ENCODE results near the gene LRIG3. TPM values are rescaled to one million over a fixed set of nuclear protein-coding genes. Genes with fewer than 3 reads are reported as not detected.

LRIG3 gene
- total RNA-seq, 4 donors from 2014 or later, result 43.0 to 115 (median 107) TPM

GRCh38 chr12:58942345-58942744 is 22.0 kb upstream of the LRIG3 start:
- 72 to 73% methylated on average over 2 of the region's 2 CpGs for WGBS, 2 donors (ENCODE audit: low coverage in 1 of 2)
- Histone ChIP-seq H3K4me3 (no peak overlapping the region), H3K9me3 (no peaks in the 10 kb centered on the region), H3K4me1 (peaks cover 0 to 16% (median 6%) of the 10 kb centered on the region in 4 donors), H3K27ac (peak overlapping the region in 3 of 4 donors; percentile 13 to 49 (median 23)), H3K36me3 (no peaks in the 10 kb centered on the region), H3K27me3 (no peaks in the 10 kb centered on the region)
- TF ChIP-seq POLR2A (IDR thresholded peaks at IDR 0.05), result no peak
- no peak for TF ChIP-seq EP300 (IDR thresholded peaks at IDR 0.05; ENCODE audit: low read depth)
- no peak for TF ChIP-seq CTCF (IDR thresholded peaks at IDR 0.05)
- no peak for TF ChIP-seq POLR2AphosphoS5 (IDR thresholded peaks at IDR 0.05)
- in situ Hi-C loops (cut with MboI; ENCODE audit: low pct_ligation_motif_present in 1 of 4, low pct_unique_long_range_greater_than_20kb in 1 of 4, low sequenced_read_pairs in 3 of 4), result no loop called here
- DNase-seq, result no peak
- intact Hi-C loops (cut with DNase I; ENCODE audit: low total_unique reads), result no loop called here

GRCh38 chr12:58939399-58940100 is 19.2 kb upstream of the LRIG3 start:
- DNase-seq, result no peak
- intact Hi-C loops (cut with DNase I; ENCODE audit: low total_unique reads) (no loop called here), in situ Hi-C loops (cut with MboI; ENCODE audit: low pct_ligation_motif_present in 1 of 4, low pct_unique_long_range_greater_than_20kb in 1 of 4, low sequenced_read_pairs in 3 of 4) (no loop called here)
- Histone ChIP-seq H3K4me1 (peaks cover 0 to 16% (median 6%) of the 10 kb centered on the region in 4 donors), H3K27ac (peak overlapping the region in 3 of 4 donors; percentile 17 to 46 (median 19)), H3K9me3 (no peaks in the 10 kb centered on the region), H3K27me3 (no peaks in the 10 kb centered on the region), H3K4me3 (no peak overlapping the region), H3K36me3 (no peaks in the 10 kb centered on the region)
- WGBS, 2 donors (ENCODE audit: low coverage in 1 of 2), result 40 to 55% methylated on average over 2 to 6 of the region's 6 CpGs
- TF ChIP-seq POLR2AphosphoS5 (IDR thresholded peaks at IDR 0.05) (peak in 1 of 3 donors; percentile 76), EP300 (IDR thresholded peaks at IDR 0.05; ENCODE audit: low read depth) (no peak), POLR2A (IDR thresholded peaks at IDR 0.05) (peak; percentile 66), CTCF (IDR thresholded peaks at IDR 0.05) (no peak)

- in situ Hi-C loops (cut with MboI; ENCODE audit: low pct_ligation_motif_present in 1 of 4, low pct_unique_long_range_greater_than_20kb in 1 of 4, low sequenced_read_pairs in 3 of 4), result no loop called here
- H3K27me3 ChIP-seq, result no peaks in the 10 kb centered on the region
- no peak for DNase-seq
- H3K9me3 ChIP-seq, result no peaks in the 10 kb centered on the region
- WGBS, 2 donors (ENCODE audit: low coverage in 1 of 2), result 65 to 70% methylated on average over 2 of the region's 2 CpGs
- peaks cover 0 to 16% (median 6%) of the 10 kb centered on the region in 4 donors for H3K4me1 ChIP-seq
- no peaks in the 10 kb centered on the region for H3K36me3 ChIP-seq
- H3K27ac ChIP-seq, result no peak overlapping the region
- H3K4me3 ChIP-seq, result no peak overlapping the region
- TF ChIP-seq POLR2AphosphoS5 (IDR thresholded peaks at IDR 0.05) (no peak), EP300 (IDR thresholded peaks at IDR 0.05; ENCODE audit: low read depth) (no peak), POLR2A (IDR thresholded peaks at IDR 0.05) (no peak), CTCF (IDR thresholded peaks at IDR 0.05) (no peak)
- intact Hi-C loops (cut with DNase I; ENCODE audit: low total_unique reads), result no loop called here
Observed at GRCh38 chr12:58938440-58938839, 18.1 kb upstream of the LRIG3 start.

- no peak for DNase-seq
- Histone ChIP-seq H3K27me3 (no peaks in the 10 kb centered on the region), H3K36me3 (no peaks in the 10 kb centered on the region), H3K9me3 (no peaks in the 10 kb centered on the region), H3K27ac (no peak overlapping the region), H3K4me3 (no peak overlapping the region), H3K4me1 (peaks cover 0 to 4% (median 0%) of the 10 kb centered on the region in 4 donors)
- in situ Hi-C loops (cut with MboI; ENCODE audit: low pct_ligation_motif_present in 1 of 4, low pct_unique_long_range_greater_than_20kb in 1 of 4, low sequenced_read_pairs in 3 of 4), result no loop called here
- intact Hi-C loops (cut with DNase I; ENCODE audit: low total_unique reads), result no loop called here
- 68 to 70% methylated on average over 2 to 3 of the region's 3 CpGs for WGBS, 2 donors (ENCODE audit: low coverage in 1 of 2)
- no peak for TF ChIP-seq POLR2AphosphoS5 (IDR thresholded peaks at IDR 0.05)
- no peak for TF ChIP-seq EP300 (IDR thresholded peaks at IDR 0.05; ENCODE audit: low read depth)
- TF ChIP-seq POLR2A (IDR thresholded peaks at IDR 0.05), result no peak
- no peak for TF ChIP-seq CTCF (IDR thresholded peaks at IDR 0.05)
Observed at GRCh38 chr12:58934528-58934927, 14.2 kb upstream of the LRIG3 start.

Data from transverse colon (tissue), 4 donors.